Kidney (tissue), 14 donors: ENCODE results near the gene CAMK1D. TPM values are rescaled to one million over a fixed set of nuclear protein-coding genes. Genes with fewer than 3 reads are reported as not detected.
A peak's percentile ranks its signal among the peaks of the same experiment; 100 is the strongest.

Experiments
- DNase-seq, 5 donors: peaks; one replicate each; pipeline ENCODE4 v3.0.0-alpha.2; 2013 to 2020
- FAIRE-seq: peaks from 2 replicates; lab custom pipeline; 2012; peaks lifted over from hg19 to GRCh38; lab: Jason Lieb, UNC
- H3K27ac ChIP-seq, 2 donors: one replicate each; pipeline ENCODE4 v1.7.0; 2013; ENCODE audit warnings: low read depth in 2 of 2, low read length in 2 of 2, inconsistent platforms in 1 of 2
- H3K27me3 ChIP-seq: one replicate; pipeline ENCODE4 v1.7.1; 2013; ENCODE audit warnings: low read length, inconsistent platforms; ENCODE audit not compliant: control insufficient read depth, insufficient read depth
- H3K36me3 ChIP-seq, 3 donors: one replicate each; pipeline versions ENCODE4 v1.7.0 to v1.7.1; 2013; ENCODE audit warnings: low read length in 3 of 3, control low read depth in 1 of 3, inconsistent platforms in 1 of 3; ENCODE audit not compliant: insufficient read depth in 3 of 3, control insufficient read depth in 2 of 3
- H3K4me1 ChIP-seq, 3 donors: one replicate each; pipeline versions ENCODE4 v1.7.0 to v1.7.1; 2013; ENCODE audit warnings: low read length in 3 of 3, inconsistent platforms in 1 of 3, low read depth in 1 of 3; ENCODE audit not compliant: control insufficient read depth in 2 of 3, insufficient read depth in 2 of 3
- H3K4me3 ChIP-seq, 3 donors: one replicate each; pipeline versions ENCODE4 v1.7.0 to v1.8.1; 2013; ENCODE audit warnings: low read length in 3 of 3, control low read depth in 1 of 3, inconsistent platforms in 1 of 3
- H3K9ac ChIP-seq, 3 donors: one replicate each; pipeline versions ENCODE4 v1.7.0 to v1.7.1; 2013; ENCODE audit warnings: low read length in 3 of 3, control low read depth in 1 of 3, inconsistent platforms in 1 of 3
- H3K9me3 ChIP-seq, 3 donors: one replicate each; pipeline versions ENCODE4 v1.7.0 to v1.7.1; 2013; ENCODE audit warnings: low read length in 3 of 3, control low read depth in 1 of 3, inconsistent platforms in 1 of 3; ENCODE audit not compliant: control insufficient read depth in 2 of 3, insufficient read depth in 1 of 3
- intact Hi-C: fragments of 100-400 bp; cut with DNase I; formaldehyde crosslinking; loops from one replicate; pipeline ENCODE4 v1.11.1; 2022
- polyA plus RNA-seq: library from polyadenylated mRNA; stranded (reverse); fragments of 350-450 nt; fragmentation: Illumina TruSeq; extraction: RNeasy Lipid Tissue Mini Kit (QIAGEN cat#74804); gene quantifications from one replicate; pipeline ENCODE4 v1.2.3, GENCODE V29; 2014; ENCODE audit warnings: low read depth, low replicate concordance; ENCODE audit not compliant: insufficient read depth
- total RNA-seq: library from RNA; stranded (reverse); fragmentation: NEBNext Ultra II Directional; extraction: Animal tissue kit (Norgen Biotek cat#: 25700); gene quantifications from one replicate; pipeline ENCODE4 v1.2.1, GENCODE V29; 2021
- TF ChIP-seq, protein P1 (sequence below): IDR thresholded peaks from 3 replicates; pipeline ENCODE4 v1.5.1; 2012; ENCODE audit warnings: mild to moderate bottlenecking, moderate library complexity, borderline replicate concordance; ENCODE audit not compliant: insufficient read depth; ENCODE audit errors: extremely low read depth
- donor health status: control.
- donor health status: control.
- donor health status: control.
- donor health status: control.
- donor health status: control.
- donor health status: DM: yes; HTN: yes; CAD: no.
- donor health status: Normal renal cell carcinoma (clear cell type).

CAMK1D gene
- total and polyA plus RNA-seq, 2 donors from 2014 or later, result 1.1 to 13.7 TPM

GRCh38 chr10:12844811-12845483 is 495.6 kb downstream of the CAMK1D start:
- peak overlapping the region; percentile 53 to 56 for H3K27ac ChIP-seq
- no peak overlapping the region for H3K4me3 ChIP-seq
- H3K4me1 ChIP-seq, result peaks cover 0 to 3% (median 0%) of the 10 kb centered on the region in 3 donors
- TF ChIP-seq, protein P1, sequence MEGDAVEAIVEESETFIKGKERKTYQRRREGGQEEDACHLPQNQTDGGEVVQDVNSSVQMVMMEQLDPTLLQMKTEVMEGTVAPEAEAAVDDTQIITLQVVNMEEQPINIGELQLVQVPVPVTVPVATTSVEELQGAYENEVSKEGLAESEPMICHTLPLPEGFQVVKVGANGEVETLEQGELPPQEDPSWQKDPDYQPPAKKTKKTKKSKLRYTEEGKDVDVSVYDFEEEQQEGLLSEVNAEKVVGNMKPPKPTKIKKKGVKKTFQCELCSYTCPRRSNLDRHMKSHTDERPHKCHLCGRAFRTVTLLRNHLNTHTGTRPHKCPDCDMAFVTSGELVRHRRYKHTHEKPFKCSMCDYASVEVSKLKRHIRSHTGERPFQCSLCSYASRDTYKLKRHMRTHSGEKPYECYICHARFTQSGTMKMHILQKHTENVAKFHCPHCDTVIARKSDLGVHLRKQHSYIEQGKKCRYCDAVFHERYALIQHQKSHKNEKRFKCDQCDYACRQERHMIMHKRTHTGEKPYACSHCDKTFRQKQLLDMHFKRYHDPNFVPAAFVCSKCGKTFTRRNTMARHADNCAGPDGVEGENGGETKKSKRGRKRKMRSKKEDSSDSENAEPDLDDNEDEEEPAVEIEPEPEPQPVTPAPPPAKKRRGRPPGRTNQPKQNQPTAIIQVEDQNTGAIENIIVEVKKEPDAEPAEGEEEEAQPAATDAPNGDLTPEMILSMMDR, result no peak
- FAIRE-seq (peak; percentile 72), DNase-seq (peak in 4 of 5 donors; percentile 68 to 94 (median 82))
- peak overlapping the region in 1 of 3 donors; percentile 15 for H3K9ac ChIP-seq
- intact Hi-C loops, result no loop called here
- H3K36me3 ChIP-seq, result no peaks in the 10 kb centered on the region
- H3K27me3 ChIP-seq, result no peaks in the 10 kb centered on the region
- no peaks in the 10 kb centered on the region for H3K9me3 ChIP-seq

DNA sequence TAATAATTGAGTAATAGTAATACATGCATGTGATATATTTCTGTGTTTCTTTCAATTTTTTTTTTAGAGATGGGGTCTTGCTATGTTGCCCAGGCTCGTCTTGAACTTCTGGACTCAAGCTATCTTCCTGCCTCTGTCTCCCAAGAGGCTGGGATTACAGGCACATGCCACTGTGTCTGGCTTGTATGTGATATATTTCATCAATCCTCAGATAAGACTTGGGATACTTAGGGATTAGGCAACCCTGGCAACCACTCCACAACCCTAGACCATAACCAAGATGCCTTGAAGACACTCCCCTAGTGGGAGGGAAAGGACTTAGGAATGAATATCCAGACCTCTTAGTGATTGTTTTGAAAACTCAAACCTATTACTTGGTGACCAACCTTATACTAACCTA is 497.4 kb downstream of the CAMK1D start:
- no peaks in the 10 kb centered on the region for H3K9me3 ChIP-seq
- H3K9ac ChIP-seq, result no peak overlapping the region
- no peak overlapping the region for H3K4me3 ChIP-seq
- TF ChIP-seq, protein P1, result no peak
- intact Hi-C loops, result no loop called here
- H3K27ac ChIP-seq, result no peak overlapping the region
- DNase-seq (no peak), FAIRE-seq (no peak)
- H3K36me3 ChIP-seq, result no peaks in the 10 kb centered on the region
- H3K27me3 ChIP-seq, result no peaks in the 10 kb centered on the region
- peaks cover 0 to 3% (median 0%) of the 10 kb centered on the region in 3 donors for H3K4me1 ChIP-seq

DNA sequence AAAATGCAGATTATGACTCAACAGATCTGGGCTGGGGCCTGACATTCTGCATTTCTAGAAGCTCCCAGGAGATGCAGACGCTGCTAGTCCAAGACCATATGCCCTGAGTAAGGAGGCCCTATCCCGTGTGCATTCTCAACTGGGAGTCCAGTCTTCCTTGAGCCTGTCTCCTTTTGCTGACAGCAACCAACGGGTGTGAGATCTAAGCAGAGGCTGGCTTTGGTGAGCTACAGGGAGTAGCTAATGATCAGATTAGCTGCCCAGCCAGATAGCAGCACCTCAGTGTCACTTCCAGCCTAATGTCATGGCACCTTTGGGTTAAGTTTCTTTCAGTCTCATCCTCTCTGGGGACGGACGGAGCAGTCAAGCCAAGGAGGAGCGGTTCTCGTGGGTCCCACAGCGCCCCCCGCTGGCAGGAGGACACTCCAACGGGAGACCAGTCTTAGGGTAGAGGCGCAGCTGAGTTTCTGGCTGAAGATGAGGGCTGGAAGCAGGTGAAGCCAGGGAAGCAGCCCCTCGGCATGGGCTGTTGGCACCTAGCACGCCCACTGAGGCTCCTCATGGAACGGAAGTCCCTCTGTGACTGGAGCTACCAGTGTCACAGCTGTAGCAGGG is 498.1 kb downstream of the CAMK1D start:
- Histone ChIP-seq H3K4me1 (peaks cover 0 to 3% (median 0%) of the 10 kb centered on the region in 3 donors), H3K4me3 (no peak overlapping the region), H3K36me3 (no peaks in the 10 kb centered on the region), H3K9ac (no peak overlapping the region), H3K9me3 (no peaks in the 10 kb centered on the region), H3K27ac (no peak overlapping the region), H3K27me3 (no peaks in the 10 kb centered on the region)
- TF ChIP-seq, protein P1, result no peak
- DNase-seq (no peak), FAIRE-seq (no peak)
- intact Hi-C loops, result no loop called here
